ENCODE measurements around the gene PRR12. TPM values are rescaled to one million over a fixed set of nuclear protein-coding genes. Genes with fewer than 3 reads are reported as not detected.

Gene PRR12
- total RNA-seq (2014; rRNA removed; shearing (Covaris generic)): 6.1 and 6.3 TPM in 2 replicates

- DNase-seq: peak; percentile 71 to 78
- H3K27ac ChIP-seq: peak within 1 kb of the TSS; percentile 54
- no peaks in the 10 kb centered on the region for H3K9me3 ChIP-seq (replicated peaks)
- H3K27me3 ChIP-seq: no peaks in the 10 kb centered on the region
- H3K4me3 ChIP-seq: peak within 1 kb of the TSS; percentile 86
- peaks cover 17% of the 10 kb centered on the region for H3K36me3 ChIP-seq
- no peaks in the 10 kb centered on the region for H3K4me1 ChIP-seq
Observed at GRCh38 chr19:49590971-49591730, at the start of gene PRR12. Gene PRR12 (plus strand): TSS chr19:49591182. CDS start chr19:49591655, 473 bp downstream.

GRCh38 chr19:49541914-49542313 is 49.1 kb upstream of the PRR12 start:
- Histone ChIP-seq H3K4me1 (0 out of 2 replicates have a peak, but pooled peaks cover 2% of the 10 kb centered on the region), H3K27me3 (no peaks in the 10 kb centered on the region), H3K27ac (no peak overlapping the region), H3K9me3 (replicated peaks) (no peaks in the 10 kb centered on the region), H3K36me3 (0 out of 2 replicates have a peak, but pooled peaks cover 3% of the 10 kb centered on the region), H3K4me3 (no peak overlapping the region)
- no peak for DNase-seq

GRCh38 chr19:49542446-49542845 is 48.5 kb upstream of the PRR12 start:
- no peak for DNase-seq
- Histone ChIP-seq H3K4me3 (no peak overlapping the region), H3K4me1 (0 out of 2 replicates have a peak, but pooled peaks cover 2% of the 10 kb centered on the region), H3K9me3 (replicated peaks) (no peaks in the 10 kb centered on the region), H3K27me3 (no peaks in the 10 kb centered on the region), H3K27ac (no peak overlapping the region), H3K36me3 (0 out of 2 replicates have a peak, but pooled peaks cover 3% of the 10 kb centered on the region)

DNA sequence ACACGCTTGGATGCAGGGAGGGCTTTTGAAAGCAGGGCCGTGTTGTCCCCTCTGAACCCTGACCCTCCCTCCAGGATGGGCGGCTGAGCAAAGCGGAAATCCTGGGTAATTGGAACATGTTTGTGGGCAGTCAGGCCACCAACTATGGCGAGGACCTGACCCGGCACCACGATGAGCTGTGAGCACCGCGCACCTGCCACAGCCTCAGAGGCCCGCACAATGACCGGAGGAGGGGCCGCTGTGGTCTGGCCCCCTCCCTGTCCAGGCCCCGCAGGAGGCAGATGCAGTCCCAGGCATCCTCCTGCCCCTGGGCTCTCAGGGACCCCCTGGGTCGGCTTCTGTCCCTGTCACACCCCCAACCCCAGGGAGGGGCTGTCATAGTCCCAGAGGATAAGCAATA is 48.0 kb upstream of the PRR12 start:
- no peak for DNase-seq
- Histone ChIP-seq H3K27me3 (no peaks in the 10 kb centered on the region), H3K9me3 (replicated peaks) (no peaks in the 10 kb centered on the region), H3K4me3 (no peak overlapping the region), H3K4me1 (0 out of 2 replicates have a peak, but pooled peaks cover 2% of the 10 kb centered on the region), H3K36me3 (0 out of 2 replicates have a peak, but pooled peaks cover 3% of the 10 kb centered on the region), H3K27ac (no peak overlapping the region)

DNA sequence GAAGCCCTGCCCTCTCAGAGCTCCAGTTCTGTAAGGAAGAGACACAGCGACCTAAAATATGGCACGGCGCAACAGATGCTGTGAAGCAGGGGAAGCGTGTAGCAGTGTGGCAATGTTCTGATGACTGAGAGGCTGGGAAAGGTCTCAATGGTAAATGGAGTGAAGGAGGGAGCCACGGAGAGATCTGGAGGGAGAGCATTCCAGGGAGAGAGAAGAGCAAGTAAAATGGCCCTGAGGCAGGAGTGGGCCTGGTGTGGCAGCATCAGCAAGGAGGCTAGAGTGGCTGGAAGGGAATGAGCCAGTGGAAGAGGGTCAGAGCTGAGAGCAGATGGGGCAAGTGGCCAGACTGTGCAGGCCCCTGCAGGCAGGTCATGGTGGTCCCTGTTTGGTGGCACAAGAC is 46.8 kb upstream of the PRR12 start:
- Histone ChIP-seq H3K9me3 (replicated peaks) (no peaks in the 10 kb centered on the region), H3K4me3 (no peak overlapping the region), H3K36me3 (0 out of 2 replicates have a peak, but pooled peaks cover 1% of the 10 kb centered on the region), H3K4me1 (0 out of 2 replicates have a peak, but pooled peaks cover 2% of the 10 kb centered on the region), H3K27ac (no peak overlapping the region), H3K27me3 (no peaks in the 10 kb centered on the region)
- no peak for DNase-seq

DNA sequence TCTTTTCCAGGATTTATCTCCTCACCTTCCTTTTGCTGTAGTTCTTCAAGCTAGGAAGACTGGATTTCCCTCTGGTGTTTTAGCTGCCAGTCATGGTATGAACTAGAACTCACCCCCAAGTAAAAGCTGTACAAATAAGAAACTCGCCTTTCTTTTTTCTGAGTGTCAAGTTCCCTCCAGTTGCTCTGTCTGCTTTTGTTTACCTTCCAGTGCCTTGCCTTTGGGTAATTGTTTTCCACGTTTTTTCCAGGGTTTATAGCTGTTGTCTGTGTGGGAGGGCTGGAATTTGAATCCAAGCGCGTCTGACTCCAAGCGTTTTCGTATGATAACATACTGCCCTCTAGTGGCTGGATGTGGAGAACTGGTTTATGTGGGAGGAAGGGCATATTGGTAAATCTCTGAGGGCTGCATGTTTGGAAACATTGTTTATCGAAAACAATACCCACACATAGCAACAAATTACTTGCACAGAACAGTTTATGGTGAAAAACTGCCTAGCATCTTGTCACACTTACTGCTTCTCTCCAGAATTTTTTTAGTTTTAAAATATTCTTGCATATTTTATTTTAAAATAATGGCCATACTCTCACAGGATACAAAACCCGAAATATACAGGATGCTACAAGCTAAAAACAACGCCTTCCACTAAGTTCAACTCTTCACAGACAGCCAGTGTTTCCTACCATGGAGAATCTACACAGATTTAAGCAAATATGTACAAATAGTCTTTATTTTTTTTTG is 44.0 kb upstream of the PRR12 start:
- Histone ChIP-seq H3K4me1 (0 out of 2 replicates have a peak, but pooled peaks cover 2% of the 10 kb centered on the region), H3K9me3 (replicated peaks) (no peaks in the 10 kb centered on the region), H3K27ac (0 out of 2 replicates have a peak overlapping the region, but pooled peaks have one; percentile 14), H3K36me3 (no peaks in the 10 kb centered on the region), H3K27me3 (no peaks in the 10 kb centered on the region), H3K4me3 (peak overlapping the region; percentile 36)
- peak; percentile 83 to 96 for DNase-seq

DNA sequence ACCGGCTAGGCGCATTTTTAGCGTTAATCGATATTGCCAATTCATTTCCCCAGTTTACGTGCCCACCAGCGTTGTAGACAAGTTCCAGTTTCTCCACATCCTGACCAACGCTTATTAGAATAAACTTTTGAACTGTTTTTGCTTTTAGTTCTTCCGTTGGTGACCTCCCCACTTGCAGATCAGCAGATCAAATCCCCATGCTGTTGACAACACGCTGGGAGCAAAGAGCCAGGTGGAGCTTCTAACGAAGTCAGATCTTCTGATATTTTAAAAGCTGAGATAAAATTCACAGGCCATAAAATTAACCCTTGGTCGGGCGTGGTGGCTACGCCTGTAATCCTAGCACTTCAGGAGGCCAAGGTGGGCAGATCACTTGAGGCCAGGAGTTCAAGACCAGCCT is 41.9 kb upstream of the PRR12 start:
- no peak overlapping the region for H3K27ac ChIP-seq
- DNase-seq: no peak
- H3K4me1 ChIP-seq: 0 out of 2 replicates have a peak, but pooled peaks cover 2% of the 10 kb centered on the region
- H3K9me3 ChIP-seq (replicated peaks): no peaks in the 10 kb centered on the region
- H3K4me3 ChIP-seq: no peak overlapping the region
- H3K36me3 ChIP-seq: no peaks in the 10 kb centered on the region; the same call in 1 of the 2 replicates
- H3K27me3 ChIP-seq: no peaks in the 10 kb centered on the region

DNA sequence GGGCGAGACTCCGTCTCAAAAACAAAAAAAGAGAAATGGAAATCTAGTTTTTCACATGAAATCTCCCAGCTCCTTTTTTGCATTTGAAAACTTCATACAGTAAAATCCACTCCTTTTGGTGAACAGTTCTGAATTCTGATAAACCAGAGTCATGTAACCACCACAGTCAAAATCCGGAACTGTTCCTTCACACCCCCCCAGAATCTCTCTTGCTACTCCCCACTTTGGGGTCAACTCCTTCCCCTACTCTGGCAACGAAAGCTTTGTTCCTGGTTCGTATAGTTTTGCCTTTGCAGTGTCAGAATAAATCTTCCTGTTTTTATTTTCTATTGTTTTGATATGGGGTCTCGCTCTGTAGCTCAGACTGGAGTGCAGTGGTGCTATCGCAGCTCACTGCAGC is 39.5 kb upstream of the PRR12 start:
- Histone ChIP-seq H3K4me1 (0 out of 2 replicates have a peak, but pooled peaks cover 2% of the 10 kb centered on the region), H3K36me3 (peaks cover 8% of the 10 kb centered on the region), H3K27me3 (no peaks in the 10 kb centered on the region), H3K27ac (no peak overlapping the region), H3K4me3 (no peak overlapping the region), H3K9me3 (replicated peaks) (no peaks in the 10 kb centered on the region)
- DNase-seq: no peak

- DNase-seq: no peak
- no peaks in the 10 kb centered on the region for H3K9me3 ChIP-seq (replicated peaks)
- no peak overlapping the region for H3K27ac ChIP-seq
- H3K36me3 ChIP-seq: peaks cover 19% of the 10 kb centered on the region
- H3K27me3 ChIP-seq: no peaks in the 10 kb centered on the region
- H3K4me3 ChIP-seq: no peak overlapping the region
- H3K4me1 ChIP-seq: no peaks in the 10 kb centered on the region
Observed at GRCh38 chr19:49552749-49553148, 38.2 kb upstream of the PRR12 start.

DNA sequence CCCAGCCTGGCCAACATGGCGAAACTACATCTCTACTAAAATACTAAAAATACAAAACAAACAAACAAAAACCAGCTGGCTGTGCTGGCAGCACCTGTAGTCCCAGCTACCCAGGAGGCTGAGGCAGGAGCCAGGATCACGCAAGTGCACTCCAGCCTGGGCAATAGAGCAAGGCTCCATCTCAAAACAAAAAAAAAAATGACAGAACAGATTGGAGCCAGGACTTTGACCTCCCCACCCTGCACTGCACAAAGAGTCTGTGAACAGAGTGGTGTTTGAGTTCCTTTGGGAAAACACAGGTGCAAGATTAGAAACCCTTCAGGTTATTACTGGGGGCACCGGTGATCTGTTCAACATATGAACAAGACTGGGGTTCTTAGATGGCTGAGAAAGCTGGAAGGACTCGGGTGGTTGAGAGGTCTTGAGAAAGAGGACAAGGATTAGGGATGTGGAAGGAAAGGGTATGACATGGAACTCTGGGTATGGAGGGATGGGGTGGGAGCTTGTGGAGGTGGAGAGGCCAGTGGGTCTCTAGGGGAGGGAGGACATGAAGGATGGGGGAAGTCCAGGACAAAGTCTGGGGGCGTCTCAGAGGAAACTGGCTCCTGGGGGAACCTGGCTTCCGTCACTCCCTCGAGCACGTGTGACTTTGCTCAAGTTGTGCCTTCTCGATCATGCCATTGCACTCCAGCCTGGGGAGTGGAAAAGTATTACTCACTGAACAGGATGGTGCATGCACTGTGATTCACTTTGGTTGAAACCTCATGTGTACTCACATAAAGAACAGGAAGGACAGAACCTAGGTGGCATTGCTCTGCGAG is 37.3 kb upstream of the PRR12 start:
- Histone ChIP-seq H3K9me3 (replicated peaks) (no peaks in the 10 kb centered on the region), H3K27ac (no peak overlapping the region), H3K4me1 (no peaks in the 10 kb centered on the region), H3K36me3 (peaks cover 25% of the 10 kb centered on the region), H3K4me3 (no peak overlapping the region), H3K27me3 (no peaks in the 10 kb centered on the region)
- DNase-seq: no peak

- H3K27ac ChIP-seq: no peak overlapping the region
- DNase-seq: no peak
- no peaks in the 10 kb centered on the region for H3K27me3 ChIP-seq
- H3K36me3 ChIP-seq: peaks cover 31% of the 10 kb centered on the region
- no peaks in the 10 kb centered on the region for H3K9me3 ChIP-seq (replicated peaks)
- peaks cover 1% of the 10 kb centered on the region; the same call in 1 of the 2 replicates for H3K4me1 ChIP-seq
- H3K4me3 ChIP-seq: no peak overlapping the region
Observed at GRCh38 chr19:49554701-49555181, 36.2 kb upstream of the PRR12 start.

DNA sequence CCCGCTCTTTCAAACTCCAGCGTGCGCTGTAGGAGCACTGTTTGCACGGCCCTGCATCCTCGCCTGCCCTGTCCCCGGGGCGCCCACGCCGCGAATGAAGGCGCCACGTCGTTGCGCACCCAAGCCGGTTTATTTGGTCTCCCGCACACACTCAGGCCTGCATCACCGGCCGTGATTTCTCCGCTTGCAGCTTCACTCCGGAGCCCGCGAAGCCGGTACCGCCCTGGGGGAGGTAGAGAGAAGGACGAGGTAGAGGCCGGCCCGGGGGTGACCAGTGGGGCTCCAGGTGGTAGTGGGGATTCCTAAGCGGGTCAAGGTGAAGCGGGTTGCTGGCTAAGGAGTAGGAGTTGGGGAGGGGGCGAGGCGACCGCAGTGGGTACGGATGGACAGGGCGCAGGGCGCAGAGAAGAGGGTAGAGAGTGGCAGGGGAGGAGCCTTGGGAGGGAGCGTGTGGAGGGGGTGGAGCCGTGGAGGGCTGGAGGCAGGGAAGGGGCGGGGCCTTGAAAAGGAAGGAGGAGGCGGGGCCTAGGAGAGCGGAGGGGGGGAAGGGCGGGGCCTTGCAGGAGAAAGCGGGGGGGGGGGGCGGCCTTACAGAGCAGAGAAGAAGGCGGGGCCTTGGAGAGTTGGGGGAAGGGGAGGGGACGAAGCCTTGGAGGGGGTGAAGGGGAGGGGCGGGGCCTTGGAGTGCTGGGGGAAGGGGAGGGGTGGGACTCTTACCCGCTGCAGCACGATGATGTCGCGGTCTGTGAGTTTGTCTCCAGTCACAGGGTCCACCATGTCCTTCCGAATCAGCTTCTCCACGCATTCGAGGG is 35.2 kb upstream of the PRR12 start:
- Histone ChIP-seq H3K27me3 (no peaks in the 10 kb centered on the region), H3K27ac (no peak overlapping the region), H3K36me3 (peaks cover 32% of the 10 kb centered on the region), H3K4me1 (peaks cover 11% of the 10 kb centered on the region), H3K4me3 (no peak overlapping the region), H3K9me3 (replicated peaks) (no peaks in the 10 kb centered on the region)
- DNase-seq: peak; percentile 64 to 73

- Histone ChIP-seq H3K9me3 (replicated peaks) (no peaks in the 10 kb centered on the region), H3K27ac (no peak overlapping the region), H3K4me1 (peaks cover 14% of the 10 kb centered on the region), H3K4me3 (no peak overlapping the region), H3K27me3 (no peaks in the 10 kb centered on the region), H3K36me3 (peaks cover 32% of the 10 kb centered on the region)
- DNase-seq: no peak
Observed at GRCh38 chr19:49556412-49557398, 34.3 kb upstream of the PRR12 start.

All from SJCRH30 (cell line).